Common myeloid progenitor, CD34-positive (primary cell): ENCODE data around the gene TRMT1.
"Not testable (repeated sequence)": the region's sequence is repeated elsewhere in the genome, so short reads cannot be mapped to it uniquely, and the experiment has no call there.

Experiments used
- CTCF ChIA-PET: fragments of 350-600 bp; sonication (Branson Sonifier 250); formaldehyde crosslinking; loops from one replicate; lab custom pipeline; 2021; ENCODE audit warnings: antibody characterized with exemption; lab: Charles Lee
- POLR2A ChIA-PET: fragments of 350-600 bp; sonication (Branson Sonifier 250); formaldehyde crosslinking; loops from one replicate; lab custom pipeline; 2021; ENCODE audit warnings: antibody characterized with exemption; lab: Charles Lee
- DNase-seq, 3 donors: peaks; one replicate each; pipeline versions ENCODE4 v3.0.0 to v3.0.0-alpha.2; 2013
- H3K27ac ChIP-seq, 2 experiments: 1 replicate in 1 of 2; 2 replicates in 1 of 2; pipeline ENCODE4 v1.7.0; 2013; ENCODE audit warnings: inconsistent platforms in 2 of 2, low read length in 2 of 2, mild to moderate bottlenecking in 2 of 2, low read depth in 1 of 2, moderate library complexity in 1 of 2; ENCODE audit not compliant: severe bottlenecking in 2 of 2, insufficient read depth in 1 of 2, poor library complexity in 1 of 2
- H3K27me3 ChIP-seq, 5 experiments: replicated peaks in 2 of 5; 1 replicate in 3 of 5; 2 replicates in 2 of 5; pipeline versions ENCODE4 v1.6.1 to v1.7.0; 2013; ENCODE audit warnings: low read length in 4 of 5, mild to moderate bottlenecking in 2 of 5, moderate library complexity in 2 of 5, inconsistent platforms in 1 of 5; ENCODE audit not compliant: insufficient read depth in 5 of 5, control insufficient read depth in 4 of 5
- H3K36me3 ChIP-seq, 4 experiments: 1 replicate in 2 of 4; 2 replicates in 2 of 4; pipeline versions ENCODE4 v1.6.1 to v1.7.0; 2013; ENCODE audit warnings: low read length in 3 of 4, control low read depth in 1 of 4, mild to moderate bottlenecking in 1 of 4; ENCODE audit not compliant: control insufficient read depth in 4 of 4, insufficient read depth in 4 of 4
- H3K4me1 ChIP-seq, 4 experiments: 1 replicate in 3 of 4; 2 replicates in 1 of 4; pipeline versions ENCODE4 v1.6.1 to v1.7.1; 2013; ENCODE audit warnings: low read length in 3 of 4, mild to moderate bottlenecking in 3 of 4, control low read depth in 1 of 4, inconsistent platforms in 1 of 4, moderate library complexity in 1 of 4; ENCODE audit not compliant: control insufficient read depth in 4 of 4, insufficient read depth in 4 of 4; ENCODE audit errors: control extremely low read depth in 1 of 4
- H3K4me3 ChIP-seq, 7 experiments: 1 replicate in 4 of 7; 2 replicates in 3 of 7; pipeline versions ENCODE4 v1.5.1 to v1.7.0; 2013; ENCODE audit warnings: mild to moderate bottlenecking in 7 of 7, low read length in 6 of 7, moderate library complexity in 6 of 7, inconsistent platforms in 2 of 7, low read depth in 2 of 7, control low read depth in 1 of 7; ENCODE audit not compliant: insufficient read depth in 4 of 7, control insufficient read depth in 1 of 7; ENCODE audit errors: extremely low read depth in 1 of 7
- H3K9me3 ChIP-seq, 5 experiments: 1 replicate in 4 of 5; 2 replicates in 1 of 5; pipeline versions ENCODE4 v1.6.1 to v1.7.1; 2013; ENCODE audit warnings: low read length in 4 of 5, mild to moderate bottlenecking in 2 of 5, inconsistent platforms in 1 of 5, low read depth in 1 of 5, moderate library complexity in 1 of 5; ENCODE audit not compliant: control insufficient read depth in 4 of 5, insufficient read depth in 2 of 5; ENCODE audit errors: control extremely low read depth in 1 of 5
- WGBS: methylation state at CpG from one replicate; pipeline ENCODE4 v1.1.5; 2013; ENCODE audit not compliant: insufficient coverage; 5-methylcytosine and 5-hydroxymethylcytosine counted together

The TRMT1 gene

DNA sequence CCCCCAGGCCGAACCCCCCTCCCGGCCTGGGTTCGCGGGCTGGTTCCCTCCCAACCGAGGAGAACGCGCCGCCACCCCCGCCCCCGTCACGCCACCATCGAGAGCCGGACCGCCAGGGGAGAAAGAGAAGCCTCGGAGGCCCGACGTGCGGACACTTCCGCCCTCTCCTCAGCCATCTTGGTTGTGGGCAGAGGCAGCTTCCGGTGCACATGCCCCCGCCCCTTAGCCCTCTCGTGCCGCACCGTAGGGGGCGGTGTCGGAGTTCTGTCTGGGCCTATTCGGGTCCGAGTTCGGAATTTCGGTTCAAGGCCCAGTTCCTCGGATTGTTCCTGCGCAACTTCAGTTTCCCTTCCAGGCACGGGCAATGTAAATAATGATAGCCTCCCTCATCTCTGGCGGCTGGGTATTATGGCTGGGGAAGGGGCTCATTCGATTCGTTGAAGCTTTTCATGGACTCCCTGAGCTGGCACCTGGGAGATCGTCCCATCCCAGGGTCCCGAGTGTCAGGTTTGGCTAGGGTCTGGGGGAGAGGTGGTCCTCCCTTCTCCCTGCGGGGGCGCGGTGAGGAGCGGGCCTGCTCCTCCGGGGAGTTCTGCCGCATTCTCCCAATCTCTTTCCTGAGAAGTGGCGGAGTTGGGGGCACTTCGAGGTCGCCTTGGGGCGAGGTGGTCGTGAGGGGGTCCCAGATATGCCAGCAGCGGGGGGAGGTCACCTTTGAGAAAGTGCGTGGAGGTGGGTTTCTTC is 33.8 kb upstream of the TRMT1 start, which contains the start of the genes IER2 and STX10:
Gene IER2, plus strand, starts transcription at position 225 of the 744 bp plus-strand sequence. CDS start 2,776 bp downstream, outside the sequence.
Gene STX10, minus strand, starts transcription at position 189 of the 744 bp plus-strand sequence. CDS start 202 bp downstream, outside the sequence.
- H3K27me3 ChIP-seq, result no peaks in the 10 kb centered on the region
- peaks cover 0 to 13% (median 4%) of the 10 kb centered on the region in 4 experiments for H3K36me3 ChIP-seq
- ChIA-PET POLR2A (interaction anchor here (0.7 to 9.1 kb wide), 10 partner anchors 13 to 112 kb away, joined by 3 to 156 read pairs (median 4); partner anchors contain the start of genes LYL1 and NACC1), CTCF (interaction anchor here (0.6 to 1.4 kb wide), 6 partner anchors 14 to 185 kb away, joined by 3 to 4 read pairs (median 4); partner anchors contain the start of gene NACC1)
- peak; percentile 95 to 97 (median 96) for DNase-seq
- peak within 1 kb of the TSS; percentile 88 to 96 for H3K27ac ChIP-seq
- under 1% methylated on average over 21 of the region's 51 CpGs for WGBS
- peaks cover 0 to 51% (median 37%) of the 10 kb centered on the region in 4 experiments for H3K4me1 ChIP-seq
- peak within 1 kb of the TSS; percentile 65 to 99 (median 92) for H3K4me3 ChIP-seq
- H3K9me3 ChIP-seq, result no peaks in the 10 kb centered on the region

DNA sequence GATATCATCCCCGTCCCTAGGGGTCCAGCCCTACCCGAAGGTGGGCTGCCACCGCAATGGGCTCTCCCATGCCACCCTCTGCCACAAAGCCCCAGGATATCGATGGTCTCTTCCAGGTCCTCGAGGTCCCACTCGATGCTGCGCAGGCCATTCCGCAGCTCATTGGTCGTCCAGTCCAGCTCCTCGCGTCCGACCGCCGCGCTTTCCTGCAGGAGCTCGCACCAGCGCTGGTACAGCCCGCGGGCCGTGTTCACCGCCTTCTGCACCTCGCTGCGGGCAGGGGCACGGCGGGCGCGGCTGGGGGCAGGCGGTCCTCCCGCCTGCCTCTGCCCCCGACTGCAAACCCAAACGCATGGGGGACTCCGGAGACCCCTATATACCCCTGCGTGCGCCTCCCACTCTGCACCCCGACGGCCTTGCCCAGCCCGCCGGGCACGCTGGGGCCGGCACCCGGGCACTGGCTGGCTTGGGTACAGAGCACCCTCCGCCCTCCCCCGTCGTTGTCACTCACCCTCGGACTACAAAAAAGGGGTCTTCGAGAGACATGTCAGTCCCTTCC is 33.2 kb upstream of the TRMT1 start:
- Histone ChIP-seq H3K4me3 (peak overlapping the region; percentile 65 to 99 (median 92)), H3K36me3 (peaks cover 0 to 17% (median 7%) of the 10 kb centered on the region in 4 experiments), H3K4me1 (peaks cover 0 to 47% (median 32%) of the 10 kb centered on the region in 4 experiments), H3K27me3 (no peaks in the 10 kb centered on the region), H3K27ac (peak overlapping the region in 1 of 2 experiments; percentile 96), H3K9me3 (no peaks in the 10 kb centered on the region)
- under 1% methylated on average over 43 of the region's 46 CpGs for WGBS
- peak; percentile 16 to 64 (median 51) for DNase-seq
- ChIA-PET CTCF (interaction anchor here (0.6 to 1.4 kb wide), 5 partner anchors 15 to 184 kb away, joined by 3 to 4 read pairs (median 4); partner anchors contain the start of gene NACC1), POLR2A (interaction anchor here (1.0 to 9.1 kb wide), 7 partner anchors 14 to 97 kb away, joined by 3 to 156 read pairs (median 4); partner anchors contain the start of genes LYL1 and NACC1)

DNA sequence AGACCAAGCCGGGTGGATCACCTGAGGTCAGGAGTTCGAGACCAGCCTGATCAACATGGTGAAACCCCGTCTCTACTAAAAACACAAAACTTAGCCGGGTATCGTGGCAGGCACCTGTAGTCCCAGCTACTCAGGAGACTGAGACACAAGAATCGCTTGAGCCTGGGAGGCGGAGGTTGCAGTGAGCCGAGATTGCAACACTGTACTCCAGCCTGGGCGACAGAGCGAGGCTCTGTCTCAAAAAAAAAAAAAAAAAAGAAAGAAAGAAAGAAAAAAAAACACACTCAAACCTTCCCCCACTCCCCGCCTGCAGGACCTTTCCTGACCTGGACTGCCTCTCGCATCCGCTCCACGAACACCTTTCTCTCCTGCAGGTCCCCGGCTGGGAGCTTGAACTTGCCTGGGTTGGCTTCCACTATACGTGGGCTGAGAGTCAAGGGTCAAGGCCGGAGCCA is 32.7 kb upstream of the TRMT1 start:
- Histone ChIP-seq H3K36me3 (peaks cover 0 to 21% (median 9%) of the 10 kb centered on the region in 4 experiments), H3K27ac (peak overlapping the region in 1 of 2 experiments; percentile 96), H3K4me3 (peak overlapping the region; percentile 65 to 99 (median 92)), H3K4me1 (peaks cover 0 to 43% (median 30%) of the 10 kb centered on the region in 4 experiments)
- H3K9me3 ChIP-seq, DNase-seq, H3K27me3 ChIP-seq: not testable (repeated sequence)
- 74% methylated on average over 9 of the region's 17 CpGs for WGBS
- POLR2A ChIA-PET, result interaction anchor here (1.7 to 9.1 kb wide), 3 partner anchors 17 to 47 kb away, joined by 4 to 156 read pairs (median 11); partner anchors contain the start of genes LYL1 and NACC1
- CTCF ChIA-PET, result interaction anchor here (1.4 kb wide), 1 partner anchor 31 kb away, joined by 4 read pairs; the partner anchor contains the start of gene NACC1

DNA sequence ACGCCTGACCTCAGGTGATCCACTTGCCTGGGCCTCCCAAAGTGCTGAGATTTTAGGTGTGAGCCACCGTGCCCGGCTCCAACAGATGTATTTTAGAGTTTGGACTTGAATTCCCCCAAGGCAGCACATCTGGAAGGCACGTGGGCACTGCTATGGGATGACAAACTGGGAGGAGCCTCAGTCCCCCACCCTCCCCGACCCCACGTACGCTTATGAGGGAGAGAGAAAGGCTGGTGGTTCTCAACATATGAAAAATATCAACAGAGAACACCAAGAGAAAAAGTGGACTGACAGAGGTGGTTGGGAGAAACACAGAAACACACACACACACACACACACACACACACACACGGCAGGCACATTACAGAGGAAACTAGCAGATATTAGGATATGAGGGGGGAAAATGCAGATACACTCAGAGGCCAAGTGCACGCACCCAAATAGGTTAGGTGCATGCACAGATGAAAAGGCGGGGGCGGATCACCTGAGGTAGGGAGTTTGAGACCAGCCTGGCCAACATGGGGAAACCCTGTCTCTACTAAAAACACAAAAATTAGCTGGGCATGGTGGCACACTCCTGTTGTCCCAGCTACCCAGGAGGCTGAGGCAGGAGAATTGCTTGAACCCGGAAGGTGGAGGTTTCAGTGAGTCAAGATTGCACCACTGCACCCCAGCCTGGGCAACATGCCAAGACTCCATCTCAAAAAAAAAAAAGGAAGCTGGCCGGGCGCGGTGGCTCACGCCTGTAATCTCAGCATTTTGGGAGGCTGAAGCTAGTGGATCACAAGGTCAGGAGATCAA is 30.4 kb upstream of the TRMT1 start:
- POLR2A ChIA-PET, result interaction anchor here (1.5 kb wide), 1 partner anchor 43 kb away, joined by 3 read pairs; no protein-coding TSS in a partner anchor
- Histone ChIP-seq H3K9me3 (no peaks in the 10 kb centered on the region), H3K36me3 (peaks cover 0 to 22% (median 13%) of the 10 kb centered on the region in 4 experiments), H3K27me3 (no peaks in the 10 kb centered on the region), H3K4me1 (peaks cover 0 to 30% (median 21%) of the 10 kb centered on the region in 4 experiments), H3K27ac (no peak overlapping the region), H3K4me3 (no peak overlapping the region)
- CTCF ChIA-PET, result interaction anchor here (0.7 to 1.3 kb wide), 6 partner anchors 15 to 51 kb away, joined by 3 to 13 read pairs (median 4); partner anchors contain the start of gene NACC1
- WGBS, result 82% methylated on average over 9 of the region's 16 CpGs
- peak; percentile 46 to 70 (median 57) for DNase-seq

DNA sequence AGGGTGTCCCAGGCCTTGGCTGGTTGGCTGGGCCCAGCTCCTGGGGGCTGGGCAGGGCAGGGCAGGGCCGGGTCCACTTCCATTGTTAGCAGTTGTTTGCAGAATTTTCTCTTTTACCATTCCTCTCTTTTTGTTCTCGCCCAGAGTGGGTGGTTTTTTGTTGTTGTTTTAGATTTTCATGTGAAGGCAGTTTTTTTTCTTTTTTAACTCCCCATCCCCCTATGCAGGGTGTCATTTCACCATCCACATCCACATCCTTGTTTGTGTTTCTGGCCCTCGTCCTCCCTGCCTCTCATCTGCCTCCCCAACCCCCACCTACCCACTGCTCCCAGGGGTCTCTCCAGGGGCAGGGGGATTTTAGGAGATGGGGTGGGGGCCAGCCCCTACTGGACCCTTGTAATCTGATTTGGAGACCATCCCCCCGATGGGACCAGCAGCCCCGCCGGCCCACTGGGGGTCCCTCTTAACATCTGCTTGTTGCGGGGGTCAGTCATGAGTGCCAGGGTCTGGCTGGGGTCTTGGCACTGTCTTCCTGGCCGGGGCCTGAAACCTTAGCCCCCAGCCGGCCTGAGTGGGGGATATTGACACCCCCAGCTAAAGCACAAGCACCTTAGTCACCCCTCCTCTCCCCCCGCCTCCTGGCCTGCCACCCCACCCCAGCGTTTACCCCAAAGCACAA is 23.2 kb upstream of the TRMT1 start:
- WGBS, result 100% methylated on average over 5 of the region's 11 CpGs

DNA sequence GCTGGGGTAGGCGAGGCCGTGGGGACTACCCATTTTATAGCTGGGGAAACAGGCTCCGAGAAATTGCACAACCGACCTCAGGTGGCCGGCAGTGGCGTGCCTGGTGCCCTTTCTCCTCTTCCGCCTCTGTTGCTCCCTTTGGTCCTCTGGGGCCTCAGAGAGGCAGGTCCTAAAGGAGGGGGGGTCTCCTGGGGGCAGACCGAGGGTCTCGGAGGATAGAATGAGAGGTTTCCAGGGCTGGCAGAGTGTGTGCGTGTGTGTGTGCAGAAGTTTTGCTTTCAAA is 22.3 kb upstream of the TRMT1 start:
- peaks cover 5 to 56% (median 35%) of the 10 kb centered on the region in 4 experiments for H3K36me3 ChIP-seq
- 87% methylated on average over 7 of the region's 10 CpGs for WGBS
- CTCF ChIA-PET, result no interaction called here

More for the DNA sequence above, 23.2 kb upstream of the TRMT1 start:
- Histone ChIP-seq H3K4me3 (no peak overlapping the region), H3K9me3 (no peaks in the 10 kb centered on the region), H3K27ac (no peak overlapping the region), H3K4me1 (peaks cover 0 to 2% (median 0%) of the 10 kb centered on the region in 4 experiments), H3K27me3 (no peaks in the 10 kb centered on the region), H3K36me3 (peaks cover 5 to 58% (median 43%) of the 10 kb centered on the region in 4 experiments)
- POLR2A ChIA-PET, result no interaction called here
- CTCF ChIA-PET, result no interaction called here
- no peak for DNase-seq

More for the DNA sequence above, 22.3 kb upstream of the TRMT1 start:
- Histone ChIP-seq H3K9me3 (no peaks in the 10 kb centered on the region), H3K4me1 (peaks cover 0 to 2% (median 0%) of the 10 kb centered on the region in 4 experiments), H3K4me3 (no peak overlapping the region), H3K27me3 (no peaks in the 10 kb centered on the region), H3K27ac (no peak overlapping the region)
- POLR2A ChIA-PET, result no interaction called here
- DNase-seq, result no peak
